Esophagus squamous epithelium (tissue), 5 donors: ENCODE measurements around the gene MRPS27. TPM values are rescaled to one million over a fixed set of nuclear protein-coding genes. Genes with fewer than 3 reads are reported as not detected.

Experiments used
- DNase-seq: peaks from one replicate; lab custom pipeline; 2025; lab: John Stamatoyannopoulos, UW
- H3K27ac ChIP-seq, 4 donors: fragments of 200-600 bp; sonication (generic); one replicate each; pipeline ENCODE4 v1.5.1; 2016 to 2019; ENCODE audit warnings: mild to moderate bottlenecking in 1 of 4
- H3K27me3 ChIP-seq, 4 donors: fragments of 200-600 bp; sonication (generic); 1 replicate in 3 of 4; 2 replicates in 1 of 4; pipeline versions ENCODE4 v1.5.1 to v1.6.0; 2017 to 2021; ENCODE audit warnings: antibody characterized with exemption in 1 of 4
- H3K36me3 ChIP-seq, 3 donors: fragments of 200-600 bp; sonication (generic); one replicate each; pipeline ENCODE4 v1.5.1; 2016 to 2019
- H3K4me1 ChIP-seq, 3 donors: fragments of 200-600 bp; sonication (generic); one replicate each; pipeline ENCODE4 v1.5.1; 2017 to 2019
- H3K4me3 ChIP-seq, 4 donors: fragments of 200-600 bp; sonication (generic); 1 replicate in 3 of 4; 2 replicates in 1 of 4; pipeline ENCODE4 v1.5.1; 2016 to 2019; ENCODE audit warnings: mild to moderate bottlenecking in 2 of 4, moderate library complexity in 1 of 4
- H3K9me3 ChIP-seq, 3 donors: fragments of 200-600 bp; sonication (generic); one replicate each; pipeline ENCODE4 v1.5.1; 2016 to 2019
- POLR2A ChIP-seq, 4 donors: fragments of 450-650 bp; IDR thresholded peaks; one replicate each; pipeline ENCODE4 v1.6.1; 2017; ENCODE audit warnings: antibody characterized with exemption in 4 of 4, mild to moderate bottlenecking in 4 of 4, moderate library complexity in 3 of 4
- WGBS, 2 donors: methylation state at CpG; one replicate each; pipeline ENCODE4 v1.1.5; 2018; 5-methylcytosine and 5-hydroxymethylcytosine counted together
- intact Hi-C: fragments of 100-400 bp; cut with DNase I; formaldehyde crosslinking; loops from one replicate; pipeline ENCODE4 v1.15.0; 2022
- total RNA-seq, 4 donors: library from RNA; depleted of rRNA; stranded (reverse); fragments of >200 nt; gene quantifications; one replicate each; pipeline ENCODE4 v1.1.0, GENCODE V29; 2016
- TF ChIP-seq, protein P1 (sequence below), 6 experiments: fragments of 450-650 bp in 4 of 6; fragments of 200-600 bp in 2 of 6; sonication (generic) in 2 of 6; IDR thresholded peaks; one replicate each; pipeline ENCODE4 v1.5.1; 2016 to 2019; ENCODE audit warnings: antibody characterized with exemption in 6 of 6, mild to moderate bottlenecking in 4 of 6, moderate library complexity in 4 of 6
- donor health status: DM: yes; HTN: yes; CAD: no.

The MRPS27 gene
- total RNA-seq, 4 donors from 2014 or later: 33.7 to 60.0 (median 53.9) TPM

DNA sequence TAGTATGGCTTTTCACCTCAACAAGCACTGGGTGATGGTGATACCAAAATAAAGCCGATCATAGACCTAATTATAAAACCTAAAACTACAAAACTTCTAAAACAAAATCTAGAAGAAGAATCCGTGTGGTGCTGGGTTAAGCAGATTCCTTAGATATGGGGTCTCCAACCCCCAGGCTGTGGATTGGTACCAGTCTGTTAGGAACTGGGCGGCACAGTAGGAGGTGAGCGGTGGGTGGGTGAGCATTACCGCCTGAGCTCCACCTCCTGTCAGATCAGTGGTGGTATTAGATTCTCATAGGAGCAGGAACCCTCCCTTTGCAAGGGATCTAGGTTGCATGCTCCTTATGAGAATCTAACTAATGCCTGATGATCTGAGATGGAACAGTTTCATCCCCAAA lies 33.2 kb downstream of the MRPS27 start:
- Histone ChIP-seq H3K4me1 (peaks cover 0 to 18% (median 0%) of the 10 kb centered on the region in 3 donors), H3K36me3 (peaks cover 0 to 55% (median 5%) of the 10 kb centered on the region in 3 donors), H3K4me3 (no peak overlapping the region), H3K27me3 (no peaks in the 10 kb centered on the region), H3K9me3 (no peaks in the 10 kb centered on the region), H3K27ac (no peak overlapping the region)
- 93 to 96% methylated on average over 5 of the region's 5 CpGs for WGBS, 2 donors
- intact Hi-C loops: no loop called here
- DNase-seq: no peak
- TF ChIP-seq POLR2A (IDR thresholded peaks at IDR 0.05): no peak
- TF ChIP-seq, protein P1, sequence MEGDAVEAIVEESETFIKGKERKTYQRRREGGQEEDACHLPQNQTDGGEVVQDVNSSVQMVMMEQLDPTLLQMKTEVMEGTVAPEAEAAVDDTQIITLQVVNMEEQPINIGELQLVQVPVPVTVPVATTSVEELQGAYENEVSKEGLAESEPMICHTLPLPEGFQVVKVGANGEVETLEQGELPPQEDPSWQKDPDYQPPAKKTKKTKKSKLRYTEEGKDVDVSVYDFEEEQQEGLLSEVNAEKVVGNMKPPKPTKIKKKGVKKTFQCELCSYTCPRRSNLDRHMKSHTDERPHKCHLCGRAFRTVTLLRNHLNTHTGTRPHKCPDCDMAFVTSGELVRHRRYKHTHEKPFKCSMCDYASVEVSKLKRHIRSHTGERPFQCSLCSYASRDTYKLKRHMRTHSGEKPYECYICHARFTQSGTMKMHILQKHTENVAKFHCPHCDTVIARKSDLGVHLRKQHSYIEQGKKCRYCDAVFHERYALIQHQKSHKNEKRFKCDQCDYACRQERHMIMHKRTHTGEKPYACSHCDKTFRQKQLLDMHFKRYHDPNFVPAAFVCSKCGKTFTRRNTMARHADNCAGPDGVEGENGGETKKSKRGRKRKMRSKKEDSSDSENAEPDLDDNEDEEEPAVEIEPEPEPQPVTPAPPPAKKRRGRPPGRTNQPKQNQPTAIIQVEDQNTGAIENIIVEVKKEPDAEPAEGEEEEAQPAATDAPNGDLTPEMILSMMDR (IDR thresholded peaks at IDR 0.05): no peak

GRCh38 chr5:72285424-72285821 lies 34.6 kb downstream of the MRPS27 start:
- WGBS, 2 donors: 82 to 98% methylated on average over 3 of the region's 3 CpGs
- H3K4me1 ChIP-seq: peaks cover 0 to 32% (median 2%) of the 10 kb centered on the region in 3 donors
- H3K36me3 ChIP-seq: peaks cover 0 to 47% (median 5%) of the 10 kb centered on the region in 3 donors
- no peak overlapping the region for H3K4me3 ChIP-seq
- DNase-seq: no peak
- H3K27ac ChIP-seq: no peak overlapping the region
- no peaks in the 10 kb centered on the region for H3K27me3 ChIP-seq
- no peak for TF ChIP-seq POLR2A (IDR thresholded peaks at IDR 0.05)
- TF ChIP-seq, protein P1 (IDR thresholded peaks at IDR 0.05): no peak
- intact Hi-C loops: no loop called here
- H3K9me3 ChIP-seq: no peaks in the 10 kb centered on the region

DNA sequence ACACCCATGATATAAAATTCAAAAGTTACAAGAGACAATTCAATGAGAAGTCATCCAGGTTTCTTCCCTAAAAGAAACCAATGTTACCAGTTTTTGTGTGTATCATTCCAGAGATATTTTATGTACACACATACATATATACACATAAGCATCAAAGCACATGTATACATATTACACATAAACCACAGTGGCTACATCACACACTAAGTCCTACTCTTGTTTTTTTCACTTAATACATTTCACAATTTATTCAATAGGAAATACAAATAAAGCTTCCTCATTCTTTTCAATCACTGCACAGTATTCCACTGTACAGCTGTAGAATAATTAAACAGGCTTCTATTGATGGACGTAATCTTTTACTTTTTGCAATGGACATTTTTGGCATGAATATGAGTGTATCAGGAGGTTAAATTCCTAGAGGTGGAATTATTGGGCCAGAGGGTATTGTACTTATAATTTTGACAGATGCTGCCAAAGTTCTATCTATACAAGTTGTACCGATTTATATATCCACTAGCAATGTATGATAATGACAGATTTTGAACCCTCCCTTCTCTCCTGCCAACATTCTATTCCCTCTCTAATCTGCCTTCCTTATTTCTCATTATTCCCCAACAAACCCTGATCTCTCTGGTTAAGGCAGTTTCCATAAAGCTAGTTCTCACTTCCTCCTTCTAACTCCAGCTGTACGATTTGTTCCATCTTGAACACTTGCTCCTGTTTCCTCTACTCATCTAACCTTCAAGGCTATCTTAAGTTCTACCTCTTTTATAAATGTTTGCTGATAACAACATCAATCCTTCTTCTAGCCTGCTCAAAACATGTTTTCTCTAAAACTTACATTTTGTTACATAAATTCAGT lies 35.2 kb downstream of the MRPS27 start:
- H3K27me3 ChIP-seq: no peaks in the 10 kb centered on the region
- WGBS, 2 donors: 80 to 87% methylated on average over 3 of the region's 3 CpGs
- TF ChIP-seq, protein P1 (IDR thresholded peaks at IDR 0.05): no peak
- TF ChIP-seq POLR2A (IDR thresholded peaks at IDR 0.05): no peak
- no peak overlapping the region for H3K27ac ChIP-seq
- H3K9me3 ChIP-seq: no peaks in the 10 kb centered on the region
- H3K36me3 ChIP-seq: peaks cover 0 to 41% (median 5%) of the 10 kb centered on the region in 3 donors
- H3K4me1 ChIP-seq: peaks cover 0 to 33% (median 3%) of the 10 kb centered on the region in 3 donors
- H3K4me3 ChIP-seq: no peak overlapping the region
- intact Hi-C loops: no loop called here
- DNase-seq: no peak

- intact Hi-C loops: no loop called here
- Histone ChIP-seq H3K4me3 (no peak overlapping the region), H3K27me3 (no peaks in the 10 kb centered on the region), H3K4me1 (peaks cover 0 to 33% (median 3%) of the 10 kb centered on the region in 3 donors), H3K36me3 (peaks cover 0 to 33% (median 5%) of the 10 kb centered on the region in 3 donors), H3K9me3 (no peaks in the 10 kb centered on the region), H3K27ac (peak overlapping the region in 3 of 4 donors; percentile 7 to 68 (median 57))
- 50 to 71% methylated on average over 2 of the region's 2 CpGs for WGBS, 2 donors
- TF ChIP-seq, protein P1 (IDR thresholded peaks at IDR 0.05): no peak
- TF ChIP-seq POLR2A (IDR thresholded peaks at IDR 0.05): no peak
- no peak for DNase-seq
These were observed 36.7 kb downstream of the MRPS27 start for GRCh38 chr5:72283358-72283757.

- H3K9me3 ChIP-seq: no peaks in the 10 kb centered on the region
- TF ChIP-seq, protein P1 (IDR thresholded peaks at IDR 0.05): no peak
- no peak for TF ChIP-seq POLR2A (IDR thresholded peaks at IDR 0.05)
- H3K36me3 ChIP-seq: peaks cover 0 to 34% (median 5%) of the 10 kb centered on the region in 3 donors
- H3K4me3 ChIP-seq: no peak overlapping the region
- peaks cover 0 to 33% (median 3%) of the 10 kb centered on the region in 3 donors for H3K4me1 ChIP-seq
- H3K27ac ChIP-seq: peak overlapping the region in 3 of 4 donors; percentile 18 to 68 (median 57)
- no peak for DNase-seq
- 46 to 71% methylated on average over 2 of the region's 2 CpGs for WGBS, 2 donors
- intact Hi-C loops: no loop called here
- H3K27me3 ChIP-seq: no peaks in the 10 kb centered on the region
These were observed 37.2 kb downstream of the MRPS27 start for GRCh38 chr5:72282878-72283277.
